Kidney (tissue), 14 donors: ENCODE data around the gene POU2F3. TPM values are rescaled to one million over a fixed set of nuclear protein-coding genes. Genes with fewer than 3 reads are reported as not detected.
A peak's percentile ranks its signal among the peaks of the same experiment; 100 is the strongest.

ENCODE experiments used
- DNase-seq, 5 donors: peaks; one replicate each; pipeline ENCODE4 v3.0.0-alpha.2; 2013 to 2020
- FAIRE-seq: peaks from 2 replicates; lab custom pipeline; 2012; peaks lifted over from hg19 to GRCh38; lab: Jason Lieb, UNC
- H3K27ac ChIP-seq, 2 donors: one replicate each; pipeline ENCODE4 v1.7.0; 2013; ENCODE audit warnings: low read depth in 2 of 2, low read length in 2 of 2, inconsistent platforms in 1 of 2
- H3K27me3 ChIP-seq: one replicate; pipeline ENCODE4 v1.7.1; 2013; ENCODE audit warnings: low read length, inconsistent platforms; ENCODE audit not compliant: control insufficient read depth, insufficient read depth
- H3K36me3 ChIP-seq, 3 donors: one replicate each; pipeline versions ENCODE4 v1.7.0 to v1.7.1; 2013; ENCODE audit warnings: low read length in 3 of 3, control low read depth in 1 of 3, inconsistent platforms in 1 of 3; ENCODE audit not compliant: insufficient read depth in 3 of 3, control insufficient read depth in 2 of 3
- H3K4me1 ChIP-seq, 3 donors: one replicate each; pipeline versions ENCODE4 v1.7.0 to v1.7.1; 2013; ENCODE audit warnings: low read length in 3 of 3, inconsistent platforms in 1 of 3, low read depth in 1 of 3; ENCODE audit not compliant: control insufficient read depth in 2 of 3, insufficient read depth in 2 of 3
- H3K4me3 ChIP-seq, 3 donors: one replicate each; pipeline versions ENCODE4 v1.7.0 to v1.8.1; 2013; ENCODE audit warnings: low read length in 3 of 3, control low read depth in 1 of 3, inconsistent platforms in 1 of 3
- H3K9ac ChIP-seq, 3 donors: one replicate each; pipeline versions ENCODE4 v1.7.0 to v1.7.1; 2013; ENCODE audit warnings: low read length in 3 of 3, control low read depth in 1 of 3, inconsistent platforms in 1 of 3
- H3K9me3 ChIP-seq, 3 donors: one replicate each; pipeline versions ENCODE4 v1.7.0 to v1.7.1; 2013; ENCODE audit warnings: low read length in 3 of 3, control low read depth in 1 of 3, inconsistent platforms in 1 of 3; ENCODE audit not compliant: control insufficient read depth in 2 of 3, insufficient read depth in 1 of 3
- CTCF ChIP-seq: IDR thresholded peaks from 3 replicates; pipeline ENCODE4 v1.5.1; 2012; ENCODE audit warnings: mild to moderate bottlenecking, moderate library complexity, borderline replicate concordance; ENCODE audit not compliant: insufficient read depth; ENCODE audit errors: extremely low read depth
- intact Hi-C: fragments of 100-400 bp; cut with DNase I; formaldehyde crosslinking; loops from one replicate; pipeline ENCODE4 v1.11.1; 2022
- polyA plus RNA-seq: library from polyadenylated mRNA; stranded (reverse); fragments of 350-450 nt; fragmentation: Illumina TruSeq; extraction: RNeasy Lipid Tissue Mini Kit (QIAGEN cat#74804); gene quantifications from one replicate; pipeline ENCODE4 v1.2.3, GENCODE V29; 2014; ENCODE audit warnings: low read depth, low replicate concordance; ENCODE audit not compliant: insufficient read depth
- total RNA-seq: library from RNA; stranded (reverse); fragmentation: NEBNext Ultra II Directional; extraction: Animal tissue kit (Norgen Biotek cat#: 25700); gene quantifications from one replicate; pipeline ENCODE4 v1.2.1, GENCODE V29; 2021
- donor health status: control.
- donor health status: control.
- donor health status: control.
- donor health status: control.
- donor health status: control.
- donor health status: DM: yes; HTN: yes; CAD: no.
- donor health status: Normal renal cell carcinoma (clear cell type).

The POU2F3 gene
- total and polyA plus RNA-seq, 2 donors from 2014 or later, result 0.85 to 1.2 TPM

GRCh38 chr11:120316880-120317688 is 77.1 kb downstream of the POU2F3 start:
- FAIRE-seq (no peak), DNase-seq (peak in 2 of 5 donors; percentile 78 to 91)
- Histone ChIP-seq H3K27ac (no peak overlapping the region), H3K36me3 (no peaks in the 10 kb centered on the region), H3K27me3 (no peaks in the 10 kb centered on the region), H3K9me3 (no peaks in the 10 kb centered on the region), H3K4me3 (no peak overlapping the region), H3K4me1 (no peaks in the 10 kb centered on the region), H3K9ac (no peak overlapping the region)
- no peak for TF ChIP-seq CTCF
- intact Hi-C loops, result no loop called here

GRCh38 chr11:120317689-120318480 is 77.9 kb downstream of the POU2F3 start:
- DNase-seq (peak in 1 of 5 donors; percentile 19), FAIRE-seq (no peak)
- Histone ChIP-seq H3K27me3 (no peaks in the 10 kb centered on the region), H3K4me3 (no peak overlapping the region), H3K27ac (no peak overlapping the region), H3K4me1 (no peaks in the 10 kb centered on the region), H3K9ac (no peak overlapping the region), H3K36me3 (no peaks in the 10 kb centered on the region), H3K9me3 (no peaks in the 10 kb centered on the region)
- no peak for TF ChIP-seq CTCF
- intact Hi-C loops, result no loop called here

- Histone ChIP-seq H3K27me3 (no peaks in the 10 kb centered on the region), H3K9ac (no peak overlapping the region), H3K4me1 (no peaks in the 10 kb centered on the region), H3K4me3 (no peak overlapping the region), H3K27ac (no peak overlapping the region), H3K9me3 (no peaks in the 10 kb centered on the region), H3K36me3 (no peaks in the 10 kb centered on the region)
- no peak for TF ChIP-seq CTCF
- DNase-seq (no peak), FAIRE-seq (no peak)
- intact Hi-C loops, result no loop called here
These were observed 79.0 kb downstream of the POU2F3 start for GRCh38 chr11:120318906-120319305.
